PFSK-1 (cell line): ENCODE data around the gene HEPN1.

Experiments used
- FOXP2 ChIP-seq: optimal IDR thresholded peaks from 2 replicates; pipeline ENCODE3; 2011; ENCODE audit warnings: borderline replicate concordance, control low read depth, inconsistent platforms; ENCODE audit not compliant: insufficient read depth; ENCODE audit errors: extremely low read length, extremely low read depth
- POLR2AphosphoS5 ChIP-seq: IDR thresholded peaks from 2 replicates; pipeline ENCODE4 v1.6.1; 2012; ENCODE audit warnings: low read depth, mild to moderate bottlenecking, control low read depth, low read length, moderate library complexity
- SIN3A ChIP-seq: IDR thresholded peaks from 2 replicates; pipeline ENCODE4 v1.6.1; 2012; ENCODE audit warnings: mild to moderate bottlenecking, low read length, moderate library complexity, borderline replicate concordance; ENCODE audit not compliant: insufficient read depth
- TAF1 ChIP-seq: IDR thresholded peaks from 2 replicates; pipeline ENCODE4 v1.6.1; 2012; ENCODE audit warnings: low read length, control low read depth, borderline replicate concordance; ENCODE audit not compliant: insufficient read depth
- TF ChIP-seq, protein P1 (sequence below), 2 experiments: IDR thresholded peaks; 2 replicates each; pipeline versions ENCODE4 v1.6.1 to v1.8.0; 2011 to 2012; ENCODE audit warnings: low read depth in 2 of 2, low read length in 2 of 2, control low read depth in 1 of 2, inconsistent platforms in 1 of 2, mild to moderate bottlenecking in 1 of 2, moderate library complexity in 1 of 2; ENCODE audit not compliant: insufficient read depth in 1 of 2

HEPN1 gene

GRCh38 chr11:124889191-124890091 is 29.6 kb upstream of the HEPN1 start:
- TF ChIP-seq, protein P1, sequence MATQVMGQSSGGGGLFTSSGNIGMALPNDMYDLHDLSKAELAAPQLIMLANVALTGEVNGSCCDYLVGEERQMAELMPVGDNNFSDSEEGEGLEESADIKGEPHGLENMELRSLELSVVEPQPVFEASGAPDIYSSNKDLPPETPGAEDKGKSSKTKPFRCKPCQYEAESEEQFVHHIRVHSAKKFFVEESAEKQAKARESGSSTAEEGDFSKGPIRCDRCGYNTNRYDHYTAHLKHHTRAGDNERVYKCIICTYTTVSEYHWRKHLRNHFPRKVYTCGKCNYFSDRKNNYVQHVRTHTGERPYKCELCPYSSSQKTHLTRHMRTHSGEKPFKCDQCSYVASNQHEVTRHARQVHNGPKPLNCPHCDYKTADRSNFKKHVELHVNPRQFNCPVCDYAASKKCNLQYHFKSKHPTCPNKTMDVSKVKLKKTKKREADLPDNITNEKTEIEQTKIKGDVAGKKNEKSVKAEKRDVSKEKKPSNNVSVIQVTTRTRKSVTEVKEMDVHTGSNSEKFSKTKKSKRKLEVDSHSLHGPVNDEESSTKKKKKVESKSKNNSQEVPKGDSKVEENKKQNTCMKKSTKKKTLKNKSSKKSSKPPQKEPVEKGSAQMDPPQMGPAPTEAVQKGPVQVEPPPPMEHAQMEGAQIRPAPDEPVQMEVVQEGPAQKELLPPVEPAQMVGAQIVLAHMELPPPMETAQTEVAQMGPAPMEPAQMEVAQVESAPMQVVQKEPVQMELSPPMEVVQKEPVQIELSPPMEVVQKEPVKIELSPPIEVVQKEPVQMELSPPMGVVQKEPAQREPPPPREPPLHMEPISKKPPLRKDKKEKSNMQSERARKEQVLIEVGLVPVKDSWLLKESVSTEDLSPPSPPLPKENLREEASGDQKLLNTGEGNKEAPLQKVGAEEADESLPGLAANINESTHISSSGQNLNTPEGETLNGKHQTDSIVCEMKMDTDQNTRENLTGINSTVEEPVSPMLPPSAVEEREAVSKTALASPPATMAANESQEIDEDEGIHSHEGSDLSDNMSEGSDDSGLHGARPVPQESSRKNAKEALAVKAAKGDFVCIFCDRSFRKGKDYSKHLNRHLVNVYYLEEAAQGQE (IDR thresholded peaks at IDR 0.05; ENCODE audit: insufficient read depth in 1 of 2, low read depth in 2 of 2, low read length in 2 of 2), result no peak
- TF ChIP-seq TAF1 (no peak), FOXP2 (no peak)

GRCh38 chr11:124890151-124890550 is 28.9 kb upstream of the HEPN1 start:
- no peak for TF ChIP-seq TAF1
- TF ChIP-seq FOXP2, result no peak
- TF ChIP-seq, protein P1 (IDR thresholded peaks at IDR 0.05; ENCODE audit: insufficient read depth in 1 of 2, low read depth in 2 of 2, low read length in 2 of 2), result no peak
- TF ChIP-seq SIN3A, result no peak
- no peak for TF ChIP-seq POLR2AphosphoS5

DNA sequence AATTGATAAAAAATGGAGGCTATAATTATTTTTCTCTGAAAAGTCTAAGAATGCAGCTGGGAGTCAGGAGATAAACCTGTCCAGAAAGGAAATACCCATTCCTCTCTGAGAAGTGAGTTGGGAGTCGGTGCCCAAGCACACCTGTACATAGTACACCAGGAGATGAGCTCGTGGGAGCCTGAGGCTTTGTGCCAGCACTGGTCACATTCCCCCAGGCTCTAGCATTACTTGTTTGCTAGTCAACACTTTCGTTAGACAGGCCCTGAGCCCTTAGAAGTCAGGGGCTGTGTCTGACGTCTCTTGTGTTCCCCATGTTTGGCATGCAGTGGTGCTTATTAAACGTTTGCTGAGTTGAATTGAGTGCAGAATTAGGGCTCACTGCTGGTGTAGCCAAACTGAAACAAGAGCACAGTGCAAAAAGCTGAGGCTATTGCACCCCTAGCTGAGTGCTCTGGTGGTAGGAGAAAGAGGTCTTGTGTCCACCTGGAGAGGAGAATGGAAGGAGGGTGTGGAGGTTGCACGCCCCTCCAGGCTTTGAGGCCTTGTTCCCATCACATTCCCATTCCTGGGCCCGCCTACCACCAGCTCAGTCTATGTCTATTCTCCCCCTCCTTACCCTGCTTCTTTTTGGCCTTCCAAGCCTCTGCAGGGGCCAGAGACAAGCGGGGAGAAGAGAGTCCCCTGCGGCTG is 28.2 kb upstream of the HEPN1 start:
- TF ChIP-seq POLR2AphosphoS5 (no peak), TAF1 (no peak), FOXP2 (no peak), SIN3A (no peak)
- TF ChIP-seq, protein P1 (IDR thresholded peaks at IDR 0.05; ENCODE audit: insufficient read depth in 1 of 2, low read depth in 2 of 2, low read length in 2 of 2), result no peak

- TF ChIP-seq TAF1 (no peak), SIN3A (no peak), POLR2AphosphoS5 (no peak), FOXP2 (no peak)
- TF ChIP-seq, protein P1 (IDR thresholded peaks at IDR 0.05; ENCODE audit: insufficient read depth in 1 of 2, low read depth in 2 of 2, low read length in 2 of 2), result no peak
Observed at GRCh38 chr11:124891373-124891861, 27.6 kb upstream of the HEPN1 start.
